HL-60 (cell line): ENCODE results near the gene WNT5A.

Experiments used
- DNase-seq, 2 experiments: peaks; one replicate each; pipeline ENCODE4 v3.0.0-alpha.2; 2010 to 2020; ENCODE audit warnings: low read depth in 1 of 2, low spot score in 1 of 2
- H3K27ac ChIP-seq: fragments of 250-450 bp; sonication (Bioruptor Pico); replicated peaks from 2 replicates; pipeline ENCODE4 v1.5.1; 2020; ENCODE audit warnings: mild to moderate bottlenecking, moderate library complexity
- H3K27me3 ChIP-seq: fragments of 250-450 bp; sonication (Bioruptor Pico); 2 replicates; pipeline ENCODE4 v1.5.1; 2021; ENCODE audit warnings: mild to moderate bottlenecking, moderate library complexity; ENCODE audit not compliant: insufficient read depth, poor library complexity, severe bottlenecking
- H3K4me3 ChIP-seq: replicated peaks from 2 replicates; pipeline ENCODE4 v1.5.1; 2011; ENCODE audit warnings: mild to moderate bottlenecking, control low read depth, low read length; ENCODE audit not compliant: insufficient read depth
- CTCF ChIP-seq: IDR thresholded peaks from one replicate; pipeline ENCODE4 v1.5.1; 2011; ENCODE audit warnings: low read length, control low read depth, inconsistent platforms; ENCODE audit not compliant: insufficient read depth
- GABPA ChIP-seq: IDR thresholded peaks from 2 replicates; pipeline ENCODE4 v1.6.1; 2012; ENCODE audit warnings: low read depth
- POLR2AphosphoS5 ChIP-seq: IDR thresholded peaks from 2 replicates; pipeline ENCODE4 v1.6.1; 2012; ENCODE audit warnings: low read depth
- REST ChIP-seq: IDR thresholded peaks from 2 replicates; pipeline ENCODE4 v1.6.1; 2012; ENCODE audit warnings: low read depth; ENCODE audit not compliant: insufficient replicate concordance
- SPI1 ChIP-seq: IDR thresholded peaks from 2 replicates; pipeline ENCODE4 v1.6.1; 2012; ENCODE audit warnings: low read depth, mild to moderate bottlenecking, borderline replicate concordance

Gene WNT5A

GRCh38 chr3:55454611-55455010 is 32.5 kb downstream of the WNT5A start:
- no peak overlapping the region for H3K4me3 ChIP-seq
- TF ChIP-seq CTCF (no peak), SPI1 (no peak), REST (no peak), POLR2AphosphoS5 (no peak), GABPA (no peak)
- H3K27ac ChIP-seq = no peak overlapping the region
- H3K27me3 ChIP-seq = no peaks in the 10 kb centered on the region
- DNase-seq = no peak

GRCh38 chr3:55453886-55454496 is 33.1 kb downstream of the WNT5A start:
- no peak for DNase-seq
- TF ChIP-seq GABPA (no peak), REST (no peak), POLR2AphosphoS5 (no peak), SPI1 (no peak), CTCF (no peak)

GRCh38 chr3:55452886-55453285 is 34.2 kb downstream of the WNT5A start:
- DNase-seq = no peak
- TF ChIP-seq POLR2AphosphoS5 = no peak
- no peak for TF ChIP-seq CTCF
- no peak for TF ChIP-seq REST
- no peak for TF ChIP-seq GABPA
- no peak for TF ChIP-seq SPI1
- no peaks in the 10 kb centered on the region for H3K27me3 ChIP-seq
- H3K27ac ChIP-seq = no peak overlapping the region
- H3K4me3 ChIP-seq = no peak overlapping the region

More at GRCh38 chr3:55453886-55454496, 33.1 kb downstream of the WNT5A start:
- no peak overlapping the region for H3K27ac ChIP-seq
- H3K4me3 ChIP-seq = no peak overlapping the region
- no peaks in the 10 kb centered on the region for H3K27me3 ChIP-seq
